GM18519 (cell line): ENCODE results near the gene THSD4.
"Not testable (repeated sequence)": the region's sequence is repeated elsewhere in the genome, so short reads cannot be mapped to it uniquely, and the experiment has no call there.

Experiments
- ATAC-seq: cut with Tn5 transposase; IDR thresholded peaks from one replicate; pipeline ENCODE4 v1.9.1; 2021; ENCODE audit warnings: mild to moderate bottlenecking, moderate library complexity; ENCODE audit not compliant: unreplicated experiment, low FRiP score

Gene THSD4

GRCh38 chr15:71657141-71657540 is 541.9 kb downstream of the THSD4 start:
- ATAC-seq: no peak

GRCh38 chr15:71658036-71658435 is 542.8 kb downstream of the THSD4 start:
- no peak for ATAC-seq

- no peak for ATAC-seq
Measured at GRCh38 chr15:71658827-71659729, 543.8 kb downstream of the THSD4 start.

GRCh38 chr15:71659730-71660067 is 544.4 kb downstream of the THSD4 start:
- no peak for ATAC-seq

GRCh38 chr15:71660501-71660900 is 545.2 kb downstream of the THSD4 start:
- ATAC-seq: no peak

- no peak for ATAC-seq
Measured at GRCh38 chr15:71662306-71662705, 547.0 kb downstream of the THSD4 start.

- ATAC-seq: no peak
Measured at GRCh38 chr15:71664622-71665021, 549.4 kb downstream of the THSD4 start.

- ATAC-seq: no peak
Measured at GRCh38 chr15:71666763-71667620, 551.7 kb downstream of the THSD4 start.

- ATAC-seq: no peak
Measured at GRCh38 chr15:71669688-71670087, 554.4 kb downstream of the THSD4 start.

GRCh38 chr15:71670222-71670621 is 555.0 kb downstream of the THSD4 start:
- not testable (repeated sequence) for ATAC-seq

- no peak for ATAC-seq
Measured at GRCh38 chr15:71674354-71674753, 559.1 kb downstream of the THSD4 start.

GRCh38 chr15:71677352-71677751 is 562.1 kb downstream of the THSD4 start:
- ATAC-seq: no peak

GRCh38 chr15:71677766-71678165 is 562.5 kb downstream of the THSD4 start:
- ATAC-seq: no peak

- ATAC-seq: no peak
Measured at GRCh38 chr15:71678191-71678590, 562.9 kb downstream of the THSD4 start.

GRCh38 chr15:71678605-71679004 is 563.3 kb downstream of the THSD4 start:
- no peak for ATAC-seq

- ATAC-seq: no peak
Measured at GRCh38 chr15:71679223-71679792, 564.0 kb downstream of the THSD4 start.

GRCh38 chr15:71679793-71680353 is 564.6 kb downstream of the THSD4 start:
- ATAC-seq: no peak

GRCh38 chr15:71682001-71682400 is 566.7 kb downstream of the THSD4 start:
- ATAC-seq: no peak

GRCh38 chr15:71683411-71684274 is 568.4 kb downstream of the THSD4 start:
- no peak for ATAC-seq

GRCh38 chr15:71685420-71685993 is 570.2 kb downstream of the THSD4 start:
- ATAC-seq: no peak
